Retinal pigment epithelial cell (primary cell): ENCODE results near the gene PTPRK.

Experiments
- DNase-seq: peaks from one replicate; pipeline ENCODE4 v3.0.0-alpha.2; 2010; ENCODE audit warnings: low read depth
- H3K4me3 ChIP-seq: 2 replicates; pipeline ENCODE4 v1.5.1; 2011; ENCODE audit warnings: mild to moderate bottlenecking, low read length, control low read depth, moderate library complexity
- CTCF ChIP-seq: conservative IDR thresholded peaks from 2 replicates; pipeline ENCODE4 v1.5.1; 2011; ENCODE audit warnings: low read depth, low read length, control low read depth, inconsistent platforms

Gene PTPRK

GRCh38 chr6:128517124-128517523, 3.3 kb downstream of the PTPRK start:
- TF ChIP-seq CTCF = no peak
- DNase-seq = no peak
- peak overlapping the region; percentile 2 for H3K4me3 ChIP-seq

- DNase-seq = no peak
- H3K4me3 ChIP-seq = no peak overlapping the region
- TF ChIP-seq CTCF = peak; percentile 27
These were observed 3.9 kb downstream of the PTPRK start for GRCh38 chr6:128516514-128516898.

DNA sequence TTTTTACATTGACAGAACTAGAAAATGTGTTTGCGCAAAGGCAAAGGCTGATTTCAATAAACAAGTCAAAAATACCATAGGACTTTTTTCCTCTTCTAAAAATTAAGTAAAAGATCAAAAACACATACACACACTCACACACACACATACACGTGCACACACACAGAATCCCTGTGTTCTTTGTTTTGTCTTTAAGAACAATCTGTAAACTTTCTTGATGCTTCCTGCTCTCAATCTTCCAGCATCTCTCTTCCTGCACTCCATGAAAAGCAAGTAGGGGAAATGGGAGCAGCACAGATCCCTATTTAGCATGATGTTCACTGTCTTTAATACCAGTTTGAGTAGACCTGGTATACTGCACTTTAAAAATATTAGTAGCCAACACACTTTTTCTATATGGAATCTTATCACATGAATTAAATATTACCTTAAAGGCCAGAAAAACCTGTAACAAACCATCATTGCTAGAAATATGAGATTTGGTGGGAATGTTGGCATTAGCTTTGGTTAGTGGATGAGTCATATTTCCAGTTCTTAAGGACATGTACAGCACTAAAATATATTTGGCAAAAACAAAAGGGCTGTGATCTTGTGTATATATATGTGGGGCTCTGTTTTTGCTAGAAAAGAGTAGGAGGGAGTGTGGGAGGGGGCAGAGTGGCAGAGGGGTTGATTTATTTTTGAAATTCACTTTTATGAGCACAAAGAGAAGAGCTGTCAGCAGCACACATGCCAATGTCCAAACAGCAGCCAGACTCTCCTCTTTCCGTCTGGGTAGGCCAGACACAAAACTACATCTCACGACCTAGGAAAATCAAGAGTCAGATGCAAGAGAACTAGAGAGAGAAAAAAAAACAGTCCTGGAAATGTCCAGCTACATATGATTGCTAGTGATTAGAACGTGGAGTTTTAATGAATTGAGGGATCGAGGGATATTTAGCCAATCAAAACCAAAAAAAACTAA, 4.6 kb downstream of the PTPRK start:
- no peak for TF ChIP-seq CTCF
- H3K4me3 ChIP-seq = peak overlapping the region; percentile 7
- DNase-seq = no peak

DNA sequence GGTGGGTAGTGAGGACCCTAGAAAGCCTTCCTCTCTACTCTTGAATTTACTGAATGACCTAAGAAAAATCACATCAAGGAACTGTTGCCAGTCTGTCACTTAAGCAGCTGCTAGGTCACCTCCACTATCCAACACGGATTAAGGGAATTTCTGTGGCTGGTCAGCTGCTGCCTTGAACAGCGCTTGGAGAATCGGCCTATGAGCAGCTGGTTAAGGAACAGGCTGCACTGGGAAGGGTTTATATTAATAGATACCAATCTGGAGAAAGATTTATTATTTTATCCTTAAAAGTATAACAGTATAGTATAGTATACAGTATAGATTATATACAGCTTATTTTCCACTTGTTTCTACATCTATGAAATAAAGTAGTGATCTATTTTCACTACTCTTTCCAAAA, 6.5 kb downstream of the PTPRK start:
- no peak overlapping the region for H3K4me3 ChIP-seq
- DNase-seq = no peak
- no peak for TF ChIP-seq CTCF

DNA sequence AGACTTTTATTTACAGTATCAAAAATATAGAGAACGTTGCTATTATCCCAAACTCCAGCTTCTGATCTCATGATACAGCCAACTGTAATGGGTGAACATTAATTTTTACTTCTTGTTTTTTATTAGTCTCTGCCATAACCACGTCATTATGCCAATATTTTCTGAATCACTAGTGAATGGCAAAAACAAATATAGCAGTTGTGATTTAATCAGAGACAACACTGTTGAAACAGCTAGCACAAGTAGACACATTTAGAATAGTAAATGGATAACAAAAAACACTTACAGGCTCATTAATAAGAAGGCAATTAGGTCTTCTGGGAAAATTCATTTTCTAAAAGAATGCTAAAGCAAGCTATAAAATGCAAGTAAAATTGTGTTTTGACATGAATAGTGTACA, 8.1 kb downstream of the PTPRK start:
- DNase-seq = no peak
- no peak overlapping the region for H3K4me3 ChIP-seq
- TF ChIP-seq CTCF = no peak

DNA sequence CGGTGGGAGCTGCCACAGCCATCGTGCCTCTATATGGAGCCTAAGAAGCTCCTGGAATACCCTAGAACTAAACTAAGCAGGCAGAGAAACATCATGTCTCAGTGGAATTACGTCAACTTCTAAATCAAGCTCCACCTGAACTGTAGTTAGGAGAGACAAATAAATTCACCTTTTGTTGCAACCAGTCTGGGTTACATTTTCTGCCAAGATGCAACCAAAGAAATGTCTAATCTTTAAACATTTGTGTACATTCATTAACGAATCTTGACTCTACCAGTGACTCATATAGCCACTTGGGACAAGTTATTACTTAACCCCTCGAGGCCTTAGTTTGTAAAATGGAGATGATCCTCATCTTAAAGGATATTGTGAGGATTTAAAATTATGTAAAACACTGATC, 8.9 kb downstream of the PTPRK start:
- no peak overlapping the region for H3K4me3 ChIP-seq
- DNase-seq = no peak
- no peak for TF ChIP-seq CTCF

GRCh38 chr6:128509709-128510108, 10.7 kb downstream of the PTPRK start:
- no peak for TF ChIP-seq CTCF
- H3K4me3 ChIP-seq = no peak overlapping the region
- DNase-seq = no peak
